Stomach (tissue), 4 donors: ENCODE data around the gene NDUFB3.

Source experiments
- CTCF ChIP-seq, 7 experiments: fragments of 450-650 bp in 4 of 7; fragments of 200-600 bp in 3 of 7; sonication (generic) in 3 of 7; IDR thresholded peaks; one replicate each; pipeline ENCODE4 v1.5.1; 2016 to 2019; ENCODE audit warnings: antibody characterized with exemption in 7 of 7, control low read depth in 2 of 7, mild to moderate bottlenecking in 1 of 7
- POLR2AphosphoS5 ChIP-seq, 3 donors: sonication (generic); formaldehyde crosslinking; IDR thresholded peaks; one replicate each; pipeline ENCODE4 v1.6.1; 2016; ENCODE audit warnings: antibody characterized with exemption in 3 of 3

- TF ChIP-seq CTCF (IDR thresholded peaks at IDR 0.05) (no peak), POLR2AphosphoS5 (IDR thresholded peaks at IDR 0.05) (peak in 2 of 3 donors; percentile 17 to 45)
These were observed 55.8 kb downstream of the NDUFB3 start for GRCh38 chr2:201127570-201127969.
